ENCODE measurements around the gene L3MBTL3. TPM values are rescaled to one million over a fixed set of nuclear protein-coding genes. Genes with fewer than 3 reads are reported as not detected.

L3MBTL3 gene
- total RNA-seq, 1 experiment from 2014 or later: 3.5 TPM

DNA sequence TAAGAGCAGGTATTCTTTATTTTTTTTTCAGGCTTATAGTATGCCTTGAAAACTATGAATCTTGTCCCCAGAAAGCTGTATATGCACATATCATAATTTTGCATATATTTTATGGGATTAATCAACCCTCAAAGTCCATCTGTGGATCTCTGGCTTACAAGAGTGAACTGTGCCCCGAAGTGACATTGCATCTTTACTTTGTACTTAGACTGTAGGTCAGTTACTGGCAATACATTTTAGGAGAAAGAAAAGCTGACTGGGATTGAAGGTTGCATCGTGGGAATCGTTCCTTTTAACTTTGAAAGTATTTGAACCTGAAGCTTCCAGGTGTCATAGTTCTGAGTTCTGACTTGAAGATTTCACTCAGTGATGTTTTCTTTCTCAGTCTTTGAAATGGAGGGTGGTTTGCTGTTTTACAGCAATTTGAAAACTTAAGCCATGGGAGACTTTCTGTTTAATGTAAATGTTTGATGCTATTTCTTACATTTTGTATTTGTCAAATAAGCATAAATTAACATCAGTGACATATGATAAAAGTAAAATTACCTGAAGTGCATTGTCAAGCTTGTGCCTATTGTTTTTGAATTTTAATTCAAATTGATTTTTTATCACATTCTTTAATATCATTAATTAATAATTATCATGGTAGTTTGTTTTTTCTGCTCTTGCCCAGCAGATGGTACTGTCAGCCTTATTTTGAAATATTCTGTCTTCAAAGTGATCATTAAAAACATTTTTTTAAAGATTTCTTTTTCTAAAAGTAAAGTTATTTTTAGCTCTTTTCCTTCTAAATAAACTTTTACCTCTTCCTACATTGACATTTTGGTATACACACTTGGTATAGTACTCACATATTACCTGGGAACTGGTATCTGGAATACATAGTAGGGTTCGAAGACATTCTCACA is 29.0 kb downstream of the L3MBTL3 start:
- Histone ChIP-seq H3K9me3 (no peaks in the 10 kb centered on the region), H3K4me3 (no peak overlapping the region), H3K36me3 (peaks cover 5% of the 10 kb centered on the region; the same call in 1 of the 2 replicates), H3K27me3 (no peaks in the 10 kb centered on the region)
- no peak for DNase-seq

DNA sequence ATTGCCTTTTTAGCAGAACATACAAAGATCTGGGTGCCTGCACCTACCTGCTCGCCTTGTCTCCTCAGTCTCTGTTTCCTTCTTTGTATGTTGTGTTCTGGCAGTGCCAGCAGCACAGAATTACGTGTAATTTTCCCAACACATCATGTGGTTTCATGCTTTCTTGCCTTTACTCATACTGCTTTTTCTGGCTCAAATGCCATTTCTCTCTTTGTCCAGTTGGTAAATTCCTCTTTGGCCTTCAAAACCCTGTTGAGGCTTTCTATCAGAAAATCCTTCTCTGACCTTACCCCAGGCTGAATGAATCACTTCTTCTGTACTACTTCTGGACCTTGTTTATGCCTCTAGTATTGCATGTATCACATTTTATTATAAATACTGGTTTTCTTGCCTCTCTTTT is 31.8 kb downstream of the L3MBTL3 start:
- Histone ChIP-seq H3K4me3 (no peak overlapping the region), H3K9me3 (no peaks in the 10 kb centered on the region), H3K36me3 (peaks cover 5% of the 10 kb centered on the region; the same call in 1 of the 2 replicates), H3K27me3 (no peaks in the 10 kb centered on the region)
- DNase-seq: no peak

DNA sequence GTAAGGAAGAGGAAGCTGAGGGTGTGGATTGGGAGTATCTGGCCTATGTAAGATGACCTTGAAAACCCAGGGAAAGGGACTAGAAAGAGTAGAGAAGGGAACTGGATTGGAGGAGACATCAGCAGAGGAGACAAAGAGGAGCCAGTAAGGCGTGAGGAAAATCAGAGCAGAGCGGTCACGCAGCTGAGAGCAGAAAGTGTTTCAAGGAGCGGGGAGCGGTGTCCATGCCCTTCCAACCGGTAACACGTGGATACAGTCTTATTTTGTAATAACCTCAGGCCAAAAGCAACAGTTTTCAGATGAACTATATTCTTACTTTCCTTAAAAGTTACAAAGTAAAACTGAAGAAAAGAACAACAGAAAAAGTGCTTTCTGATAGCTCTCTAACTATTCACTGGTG is 36.3 kb downstream of the L3MBTL3 start:
- no peak for DNase-seq
- H3K4me3 ChIP-seq: no peak overlapping the region
- H3K27me3 ChIP-seq: no peaks in the 10 kb centered on the region
- peaks cover 5% of the 10 kb centered on the region; the same call in 1 of the 2 replicates for H3K36me3 ChIP-seq
- no peaks in the 10 kb centered on the region for H3K9me3 ChIP-seq

DNA sequence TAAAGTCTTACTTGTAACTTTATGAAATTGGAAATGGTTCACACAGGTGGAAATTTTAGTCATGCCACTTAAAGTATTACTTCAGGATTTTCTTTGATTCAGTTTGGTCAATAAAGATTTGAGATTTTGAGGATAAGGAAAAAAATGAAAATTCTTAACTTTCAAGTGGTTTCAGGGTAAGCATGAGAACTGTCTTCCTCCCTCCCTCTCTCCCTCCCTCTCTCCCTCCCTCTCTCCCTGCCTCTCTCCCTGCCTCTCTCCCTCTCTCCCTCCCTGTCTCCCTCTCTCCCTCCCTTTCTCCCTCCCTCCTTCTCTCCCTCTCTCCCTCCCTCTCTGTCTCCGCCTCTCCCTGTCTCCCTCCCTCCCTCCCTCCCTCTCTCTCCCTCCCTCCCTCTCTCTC is 36.9 kb downstream of the L3MBTL3 start:
- H3K9me3 ChIP-seq: no peaks in the 10 kb centered on the region
- H3K4me3 ChIP-seq: no peak overlapping the region
- peaks cover 2% of the 10 kb centered on the region; the same call in 1 of the 2 replicates for H3K36me3 ChIP-seq
- H3K27me3 ChIP-seq: no peaks in the 10 kb centered on the region
- DNase-seq: no peak

DNA sequence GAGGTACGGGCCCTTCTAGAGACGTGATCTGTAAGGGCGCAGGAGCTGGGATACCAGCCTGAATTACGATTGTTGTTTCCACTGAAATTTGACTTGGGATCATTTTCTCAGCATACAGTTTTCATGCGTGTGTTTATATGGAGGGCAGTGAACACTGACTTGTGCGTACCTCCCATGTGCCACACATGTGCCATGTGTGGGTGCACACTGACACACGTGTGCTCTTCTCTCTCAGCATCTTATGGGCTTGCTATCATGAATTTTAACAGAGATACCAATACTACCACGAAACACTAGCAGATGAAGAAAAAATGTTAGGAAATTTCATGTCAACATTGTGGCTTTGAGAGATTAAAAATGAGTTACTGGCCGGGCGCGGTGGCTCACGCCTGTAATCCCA is 39.1 kb downstream of the L3MBTL3 start:
- no peak for DNase-seq
- Histone ChIP-seq H3K27me3 (no peaks in the 10 kb centered on the region), H3K36me3 (no peaks in the 10 kb centered on the region), H3K4me3 (no peak overlapping the region), H3K9me3 (no peaks in the 10 kb centered on the region)

DNA sequence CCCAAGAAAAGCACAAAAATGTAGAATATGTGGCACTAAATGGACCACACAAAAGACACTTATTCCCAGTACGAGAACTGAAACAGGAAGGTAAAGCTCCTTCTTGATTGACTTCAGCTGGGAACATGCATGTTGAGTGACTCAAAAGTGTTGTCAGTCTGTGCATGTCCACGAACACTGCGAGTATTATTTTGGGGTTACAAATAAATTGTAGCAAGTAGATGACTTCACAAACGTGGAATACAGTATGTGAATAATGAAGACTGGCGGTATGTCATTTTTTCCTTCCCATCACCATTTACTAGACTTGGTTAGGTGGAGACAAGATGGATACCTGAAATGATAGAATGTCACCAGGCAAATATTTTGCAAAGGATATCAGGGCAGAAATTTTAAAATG is 45.4 kb downstream of the L3MBTL3 start:
- no peak for DNase-seq
- no peaks in the 10 kb centered on the region for H3K27me3 ChIP-seq
- no peak overlapping the region for H3K4me3 ChIP-seq
- no peaks in the 10 kb centered on the region; the same call in 1 of the 2 replicates for H3K36me3 ChIP-seq
- H3K9me3 ChIP-seq: no peaks in the 10 kb centered on the region

DNA sequence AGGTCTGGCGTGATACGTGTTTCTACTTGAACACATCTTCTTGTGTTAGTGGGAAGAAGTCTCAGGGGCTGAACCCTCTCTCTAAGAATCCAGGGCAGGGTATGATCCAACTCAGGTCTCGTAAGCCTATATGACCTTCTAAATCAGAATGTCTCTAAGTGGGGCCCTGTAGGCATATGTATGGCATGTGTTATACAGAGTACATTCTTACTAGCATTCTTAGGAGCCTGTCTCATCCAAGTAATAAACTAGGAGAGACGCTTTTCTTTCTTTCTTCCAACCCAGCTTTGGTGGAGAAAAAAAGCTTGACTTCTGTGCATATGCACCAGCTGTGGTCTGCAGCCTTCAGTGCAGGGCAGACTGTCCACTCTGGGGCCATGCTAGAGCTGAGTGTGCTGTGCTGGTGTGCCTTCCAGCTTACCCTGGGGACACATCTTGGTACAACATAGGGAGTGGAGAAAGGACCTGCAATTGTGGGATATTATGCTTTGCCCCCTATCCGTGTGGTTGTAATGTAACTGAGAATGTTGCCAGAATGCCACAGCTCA is 47.3 kb downstream of the L3MBTL3 start:
- no peak for DNase-seq
- Histone ChIP-seq H3K27me3 (no peaks in the 10 kb centered on the region), H3K36me3 (no peaks in the 10 kb centered on the region; the same call in 1 of the 2 replicates), H3K9me3 (no peaks in the 10 kb centered on the region), H3K4me3 (no peak overlapping the region)

DNA sequence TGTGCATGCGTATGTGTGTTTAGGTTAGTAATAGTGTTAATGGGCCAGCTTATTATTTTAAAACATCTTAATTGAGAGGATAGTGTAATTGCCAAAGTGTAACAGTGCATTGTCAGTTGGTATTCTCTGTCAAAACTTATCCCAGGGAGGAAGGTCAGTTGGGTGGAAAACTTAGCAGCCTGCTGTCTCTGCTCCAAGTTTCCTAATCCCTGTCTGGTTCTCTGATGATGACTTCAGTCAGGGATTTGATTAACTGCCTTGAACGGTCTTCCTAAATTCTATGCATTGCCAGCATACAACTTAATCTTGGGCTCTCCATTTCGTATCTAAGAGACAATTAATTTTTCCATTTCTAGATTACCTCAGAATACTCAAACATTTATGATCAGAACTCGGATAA is 51.1 kb downstream of the L3MBTL3 start:
- no peaks in the 10 kb centered on the region for H3K27me3 ChIP-seq
- no peak for DNase-seq
- H3K36me3 ChIP-seq: no peaks in the 10 kb centered on the region
- no peaks in the 10 kb centered on the region for H3K9me3 ChIP-seq
- H3K4me3 ChIP-seq: no peak overlapping the region

DNA sequence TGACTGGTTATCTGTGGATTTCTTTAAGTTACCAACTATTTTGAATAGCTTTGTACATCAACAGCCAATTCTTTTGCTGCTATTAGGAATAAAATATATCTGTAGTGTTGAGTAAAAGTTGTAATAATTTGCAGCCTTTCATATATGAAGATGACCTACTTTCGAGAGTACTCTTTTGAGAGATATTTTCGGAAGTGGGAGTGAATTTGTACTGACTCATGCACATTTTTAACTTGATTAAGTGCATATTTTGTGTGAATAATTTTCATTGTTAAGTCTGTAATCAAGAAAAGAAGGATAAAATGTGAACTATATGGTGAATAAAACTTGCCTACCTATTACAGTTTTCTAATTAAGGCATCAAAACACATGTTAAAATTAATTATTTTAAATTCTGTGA is 51.9 kb downstream of the L3MBTL3 start:
- Histone ChIP-seq H3K27me3 (no peaks in the 10 kb centered on the region), H3K4me3 (no peak overlapping the region), H3K36me3 (no peaks in the 10 kb centered on the region), H3K9me3 (no peaks in the 10 kb centered on the region)
- no peak for DNase-seq

DNA sequence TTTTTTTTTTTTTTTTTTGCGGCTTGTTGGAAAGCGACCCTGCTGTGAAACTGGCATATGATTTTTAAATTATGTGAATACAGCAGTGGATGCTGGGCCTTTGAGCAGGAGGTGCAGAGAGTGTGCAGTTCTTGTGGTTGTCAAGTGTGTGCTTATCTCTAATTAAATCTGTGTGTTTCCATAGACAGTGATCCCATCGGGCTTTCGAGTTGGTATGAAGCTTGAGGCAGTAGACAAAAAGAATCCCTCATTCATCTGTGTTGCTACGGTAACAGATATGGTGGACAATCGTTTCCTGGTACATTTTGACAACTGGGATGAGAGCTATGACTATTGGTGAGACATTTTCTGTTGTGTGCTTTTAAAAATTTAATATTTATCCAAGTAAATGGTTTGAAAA is 52.4 kb downstream of the L3MBTL3 start:
- H3K9me3 ChIP-seq: no peaks in the 10 kb centered on the region
- no peaks in the 10 kb centered on the region for H3K27me3 ChIP-seq
- no peak for DNase-seq
- no peak overlapping the region for H3K4me3 ChIP-seq
- no peaks in the 10 kb centered on the region for H3K36me3 ChIP-seq

DNA sequence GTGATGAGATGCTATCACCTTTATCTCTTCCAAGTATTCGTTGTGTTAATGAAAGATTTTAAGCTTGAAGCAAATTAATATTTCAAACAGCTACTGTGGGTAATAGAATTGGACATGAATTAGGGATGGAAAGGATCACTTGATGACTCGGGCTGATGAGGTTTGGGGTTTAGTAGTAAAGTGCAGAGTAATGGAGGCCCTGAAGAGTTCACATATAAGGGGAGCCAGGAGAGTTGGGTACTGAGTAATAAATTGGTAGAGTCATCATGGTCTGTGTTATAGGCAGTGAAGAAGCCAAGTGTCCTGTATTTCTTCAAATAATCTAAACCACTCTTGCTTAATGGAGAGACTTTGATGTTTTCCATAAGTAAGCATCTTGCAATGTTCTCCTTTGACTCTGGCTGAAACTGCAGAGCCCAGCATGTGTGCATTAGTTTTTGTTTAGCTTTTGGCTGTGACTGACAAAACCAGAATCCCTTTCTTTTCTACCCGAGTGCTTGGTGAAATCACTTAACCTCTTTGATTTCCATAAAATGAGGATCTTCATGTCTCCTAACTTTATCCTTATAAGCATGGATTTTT is 57.6 kb downstream of the L3MBTL3 start:
- Histone ChIP-seq H3K27me3 (no peaks in the 10 kb centered on the region), H3K4me3 (no peak overlapping the region), H3K36me3 (no peaks in the 10 kb centered on the region), H3K9me3 (no peaks in the 10 kb centered on the region)
- no peak for DNase-seq

DNA sequence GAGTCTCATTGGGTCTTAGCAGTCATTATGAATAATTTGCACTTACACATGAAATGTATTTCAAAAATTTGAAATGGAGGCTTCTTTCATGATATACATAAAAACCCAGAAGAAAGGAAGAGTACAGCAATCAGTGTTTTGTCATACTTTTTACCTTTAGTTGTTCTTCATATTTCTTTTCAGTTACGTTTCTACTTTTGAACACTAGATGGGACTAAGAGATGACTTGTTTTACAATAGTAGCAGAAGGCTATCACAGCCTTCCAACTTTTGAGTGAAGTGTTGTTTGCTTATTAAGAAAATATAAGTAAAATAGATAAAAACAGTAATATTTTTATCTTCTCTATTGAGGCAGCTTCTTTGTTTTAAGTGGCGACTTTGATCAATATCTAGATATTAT is 58.1 kb downstream of the L3MBTL3 start:
- Histone ChIP-seq H3K9me3 (no peaks in the 10 kb centered on the region), H3K36me3 (no peaks in the 10 kb centered on the region), H3K4me3 (no peak overlapping the region), H3K27me3 (no peaks in the 10 kb centered on the region)
- DNase-seq: no peak

DNA sequence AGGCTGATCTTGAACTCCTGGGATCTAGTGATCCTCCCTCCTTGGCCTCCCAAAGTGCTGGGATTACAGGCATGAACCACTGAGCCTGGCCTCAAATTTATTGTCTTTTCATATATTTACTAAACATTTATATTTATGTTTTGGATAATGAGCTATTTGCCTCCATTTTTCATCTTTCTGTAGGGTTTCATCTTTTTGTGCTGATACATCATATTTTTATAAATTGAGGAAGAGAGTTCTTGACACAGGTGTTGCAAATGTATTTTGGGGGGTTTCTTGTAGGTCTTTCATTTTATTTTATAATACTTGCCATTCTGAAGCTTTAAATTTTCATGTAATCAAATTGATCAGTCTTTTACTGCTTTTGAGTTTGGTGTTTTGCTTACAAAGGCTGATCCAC is 72.4 kb downstream of the L3MBTL3 start:
- Histone ChIP-seq H3K27me3 (no peaks in the 10 kb centered on the region), H3K4me3 (no peak overlapping the region), H3K9me3 (no peaks in the 10 kb centered on the region), H3K36me3 (no peaks in the 10 kb centered on the region)
- no peak for DNase-seq

DNA sequence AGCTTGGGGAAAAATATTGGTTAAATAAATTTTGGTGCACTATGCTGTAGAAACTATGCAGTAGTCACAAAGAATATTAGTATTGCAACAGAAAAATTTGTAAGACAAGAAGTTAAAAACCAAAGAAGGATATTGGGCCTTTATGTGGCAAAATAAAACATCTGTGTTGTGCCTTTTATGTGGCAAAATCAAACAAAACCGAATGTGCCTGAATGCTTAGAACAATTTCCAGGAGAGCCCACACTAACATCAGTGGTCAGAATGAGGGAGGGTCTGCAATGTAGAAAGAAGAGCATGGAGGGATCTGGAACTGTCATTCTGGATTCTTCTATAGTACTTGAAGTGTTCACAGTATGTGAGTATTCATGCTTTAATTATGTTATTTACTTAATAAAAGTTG is 75.2 kb downstream of the L3MBTL3 start:
- no peak for DNase-seq
- H3K27me3 ChIP-seq: no peaks in the 10 kb centered on the region
- no peak overlapping the region for H3K4me3 ChIP-seq
- no peaks in the 10 kb centered on the region for H3K36me3 ChIP-seq
- H3K9me3 ChIP-seq: no peaks in the 10 kb centered on the region

DNA sequence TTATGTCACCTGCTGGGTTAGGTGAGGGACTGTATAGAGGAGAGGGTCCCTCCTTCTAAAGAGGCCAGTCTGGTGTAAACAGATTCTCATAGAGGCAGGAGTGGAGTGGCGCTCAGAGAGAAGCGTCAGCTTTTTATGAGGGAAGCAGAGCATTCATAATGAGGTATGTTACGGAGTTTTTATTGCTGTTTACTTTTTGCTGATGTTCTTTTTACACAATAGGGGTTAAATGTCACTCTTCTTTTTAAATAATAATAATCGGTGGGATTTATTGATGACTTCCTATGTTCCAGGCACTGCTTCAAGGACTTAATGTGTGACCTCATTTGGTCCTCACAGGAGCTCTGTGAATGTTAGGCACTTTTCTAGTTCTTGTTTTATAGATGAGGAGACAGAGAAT is 79.9 kb downstream of the L3MBTL3 start:
- no peak for DNase-seq
- no peak overlapping the region for H3K4me3 ChIP-seq
- no peaks in the 10 kb centered on the region for H3K9me3 ChIP-seq
- H3K27me3 ChIP-seq: no peaks in the 10 kb centered on the region
- H3K36me3 ChIP-seq: no peaks in the 10 kb centered on the region

DNA sequence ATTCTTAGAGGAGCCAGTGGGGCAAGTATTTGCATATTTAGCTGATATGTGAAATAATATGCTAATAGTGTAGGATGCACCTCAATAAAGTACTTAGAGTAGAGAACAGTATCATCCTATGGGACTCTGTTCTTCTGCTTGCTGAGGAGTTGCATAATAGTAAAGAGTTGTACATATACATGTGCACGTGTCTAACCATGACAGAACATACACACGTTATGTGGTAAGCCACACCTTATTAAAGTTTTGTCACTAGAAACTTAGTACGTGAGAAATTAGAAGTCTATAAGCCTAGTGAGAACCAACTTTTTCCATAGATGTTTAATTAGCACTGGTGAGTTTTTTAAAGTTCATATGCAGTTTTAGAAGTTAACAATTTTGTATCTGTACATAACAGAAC is 80.7 kb downstream of the L3MBTL3 start:
- Histone ChIP-seq H3K36me3 (no peaks in the 10 kb centered on the region), H3K27me3 (no peaks in the 10 kb centered on the region), H3K9me3 (no peaks in the 10 kb centered on the region), H3K4me3 (no peak overlapping the region)
- DNase-seq: no peak

DNA sequence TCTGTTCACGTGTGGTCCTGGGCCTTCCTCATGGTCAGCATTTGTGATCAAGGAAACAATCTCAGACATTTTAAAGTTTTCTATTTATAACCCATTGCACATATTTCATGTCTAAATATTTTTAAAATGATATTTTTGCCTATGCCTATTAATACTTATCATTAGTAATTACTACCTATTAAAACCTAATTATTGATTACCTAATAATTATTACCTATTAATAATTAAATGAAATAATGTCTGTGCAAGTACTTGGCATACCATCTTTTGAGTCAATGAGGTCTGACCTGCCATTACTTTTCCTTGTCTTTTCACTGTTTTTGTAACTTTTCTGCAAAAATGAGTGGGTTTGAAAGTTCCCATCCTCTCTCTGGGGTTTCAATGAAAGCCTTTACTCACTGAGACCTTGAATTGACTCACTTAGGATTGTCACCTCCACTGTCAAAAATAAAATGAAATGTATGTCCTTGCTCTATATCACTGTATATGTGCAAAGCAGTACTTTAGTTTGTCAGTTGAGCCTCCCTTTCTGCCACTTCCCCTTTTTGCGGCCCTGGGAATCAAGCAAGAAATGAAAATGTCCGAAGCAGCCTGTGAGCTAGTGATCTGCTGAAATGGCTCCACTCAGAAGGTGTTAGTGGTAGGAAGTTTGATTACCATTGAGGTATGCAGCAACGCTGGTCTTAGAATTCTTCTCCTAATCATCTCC is 87.8 kb downstream of the L3MBTL3 start:
- Histone ChIP-seq H3K36me3 (no peaks in the 10 kb centered on the region), H3K9me3 (no peaks in the 10 kb centered on the region)

More for the DNA sequence above, 87.8 kb downstream of the L3MBTL3 start:
- DNase-seq: no peak
- Histone ChIP-seq H3K4me3 (no peak overlapping the region), H3K27me3 (no peaks in the 10 kb centered on the region)

Measured in MG63 (cell line).